CD14-positive monocyte (primary cell): ENCODE data around the gene EGFL8. TPM values are rescaled to one million over a fixed set of nuclear protein-coding genes. Genes with fewer than 3 reads are reported as not detected.

ENCODE experiments used
- DNase-seq, 3 donors: peaks; one replicate each; pipeline ENCODE4 v3.0.0-alpha.2; 2011 to 2022
- H2AFZ ChIP-seq: 2 replicates; pipeline ENCODE4 v1.6.0; 2012; ENCODE audit warnings: mild to moderate bottlenecking, low read depth, low read length, inconsistent platforms; ENCODE audit not compliant: insufficient read depth, poor library complexity, severe bottlenecking
- H3K27ac ChIP-seq, 2 donors: 1 replicate in 1 of 2; 2 replicates in 1 of 2; pipeline ENCODE4 v1.5.1; 2012 to 2013; ENCODE audit warnings: low read length in 2 of 2, control low read depth in 1 of 2, inconsistent platforms in 1 of 2, low read depth in 1 of 2, mild to moderate bottlenecking in 1 of 2
- H3K27me3 ChIP-seq, 2 donors: one replicate each; pipeline versions ENCODE4 v1.6.0 to v1.6.1; 2011 to 2013; ENCODE audit warnings: low read length in 2 of 2; ENCODE audit not compliant: control insufficient read depth in 2 of 2, insufficient read depth in 2 of 2
- H3K36me3 ChIP-seq, 2 donors: replicated peaks in 1 of 2; 1 replicate in 1 of 2; 2 replicates in 1 of 2; pipeline versions ENCODE4 v1.5.1 to v1.6.1; 2012 to 2013; ENCODE audit warnings: low read length in 2 of 2, control low read depth in 1 of 2, inconsistent platforms in 1 of 2, mild to moderate bottlenecking in 1 of 2; ENCODE audit not compliant: insufficient read depth in 2 of 2, control insufficient read depth in 1 of 2
- H3K4me1 ChIP-seq, 2 donors: 1 replicate in 1 of 2; 2 replicates in 1 of 2; pipeline versions ENCODE4 v1.5.1 to v1.6.1; 2012 to 2013; ENCODE audit warnings: low read length in 2 of 2, control low read depth in 1 of 2, inconsistent platforms in 1 of 2, mild to moderate bottlenecking in 1 of 2, moderate library complexity in 1 of 2; ENCODE audit not compliant: insufficient read depth in 2 of 2, control insufficient read depth in 1 of 2
- H3K4me2 ChIP-seq: replicated peaks from 2 replicates; pipeline ENCODE3; 2012; ENCODE audit warnings: low read length, moderate library complexity, mild to moderate bottlenecking; ENCODE audit not compliant: poor library complexity, severe bottlenecking; ENCODE audit errors: extremely low read depth
- H3K4me3 ChIP-seq, 3 experiments: fragments of 200-600 bp in 1 of 3; sonication (generic) in 1 of 3; replicated peaks in 1 of 3; 1 replicate in 2 of 3; 2 replicates in 1 of 3; pipeline ENCODE4 v1.5.1; 2011 to 2013; ENCODE audit warnings: low read length in 3 of 3, mild to moderate bottlenecking in 3 of 3, control low read depth in 2 of 3, low read depth in 2 of 3, inconsistent platforms in 1 of 3, moderate library complexity in 1 of 3
- H3K79me2 ChIP-seq: 2 replicates; pipeline ENCODE4 v1.6.0; 2012; ENCODE audit warnings: mild to moderate bottlenecking, control low read depth, inconsistent platforms, low read length, moderate library complexity; ENCODE audit not compliant: insufficient read depth
- H3K9ac ChIP-seq: 2 replicates; pipeline ENCODE4 v1.6.0; 2017; ENCODE audit warnings: low read length, mild to moderate bottlenecking; ENCODE audit not compliant: insufficient read depth, poor library complexity, severe bottlenecking
- H3K9me3 ChIP-seq, 2 donors: replicated peaks in 1 of 2; 1 replicate in 1 of 2; 2 replicates in 1 of 2; pipeline versions ENCODE4 v1.5.1 to v1.6.1; 2012 to 2013; ENCODE audit warnings: low read length in 2 of 2, control low read depth in 1 of 2; ENCODE audit not compliant: control insufficient read depth in 1 of 2, insufficient read depth in 1 of 2
- H4K20me1 ChIP-seq: 2 replicates; pipeline ENCODE4 v1.6.0; 2012; ENCODE audit warnings: mild to moderate bottlenecking, low read length, control low read depth, moderate library complexity; ENCODE audit not compliant: insufficient read depth
- H3K27ac Mint-ChIP-seq, 7 donors: one replicate each; pipeline ENCODE4 v1.8.0; 2020; ENCODE audit warnings: mild to moderate bottlenecking in 7 of 7, mixed read lengths in 7 of 7, moderate library complexity in 6 of 7, inconsistent platforms in 2 of 7
- H3K27me3 Mint-ChIP-seq, 3 donors: one replicate each; pipeline ENCODE4 v1.8.0; 2021 to 2022; ENCODE audit warnings: low read depth in 3 of 3, mild to moderate bottlenecking in 3 of 3, mixed read lengths in 3 of 3, moderate library complexity in 3 of 3, inconsistent platforms in 1 of 3
- H3K36me3 Mint-ChIP-seq, 2 donors: one replicate each; pipeline ENCODE4 v1.8.0; 2020; ENCODE audit warnings: mixed read lengths in 2 of 2, inconsistent platforms in 1 of 2, mild to moderate bottlenecking in 1 of 2
- H3K4me1 Mint-ChIP-seq: one replicate; pipeline ENCODE4 v1.8.0; 2020; ENCODE audit warnings: mild to moderate bottlenecking, mixed read lengths
- H3K4me3 Mint-ChIP-seq, 2 donors: one replicate each; pipeline ENCODE4 v1.8.0; 2020; ENCODE audit warnings: mild to moderate bottlenecking in 2 of 2, mixed read lengths in 2 of 2, moderate library complexity in 1 of 2
- H3K9me3 Mint-ChIP-seq, 7 donors: one replicate each; pipeline ENCODE4 v1.8.0; 2020 to 2022; ENCODE audit warnings: mixed read lengths in 7 of 7, mild to moderate bottlenecking in 6 of 7, moderate library complexity in 6 of 7, inconsistent platforms in 2 of 7
- WGBS: methylation state at CpG from one replicate; pipeline ENCODE4 v1.1.5; 2013; ENCODE audit warnings: missing lambda C conversion rate; ENCODE audit not compliant: insufficient coverage; 5-methylcytosine and 5-hydroxymethylcytosine counted together
- intact Hi-C, 2 donors: fragments of 100-400 bp; cut with micrococcal nuclease; formaldehyde crosslinking; loops; one replicate each; pipeline versions ENCODE4 v1.15.0 to v1.15.1; 2023
- polyA plus RNA-seq, 3 donors: library from polyadenylated mRNA; depleted of rRNA in 1 of 3; unstranded in 2 of 3; stranded (reverse) in 1 of 3; fragments of 300-500 nt in 2 of 3; fragments of >200 nt in 1 of 3; fragmentation: Illumina TruSeq in 2 of 3; gene quantifications; 1 replicate in 2 of 3; 2 replicates in 1 of 3; pipeline ENCODE4 v1.2.3, GENCODE V29; 2012 to 2021
- small RNA-seq: library from RNA; depleted of rRNA; stranded (forward); fragments of <200 nt; gene quantifications from one replicate; pipeline ENCODE3, GENCODE V24; 2012; ENCODE audit warnings: low read depth; ENCODE audit not compliant: insufficient read length
- TF ChIP-seq, protein P1 (sequence below): fragments of 200-600 bp; IDR thresholded peaks from one replicate; pipeline ENCODE4 v1.8.0; 2022; ENCODE audit warnings: antibody characterized with exemption, mild to moderate bottlenecking

The EGFL8 gene
- polyA plus RNA-seq, 3 donors = 0.22 to 1.8 TPM; not detected in 1

DNA sequence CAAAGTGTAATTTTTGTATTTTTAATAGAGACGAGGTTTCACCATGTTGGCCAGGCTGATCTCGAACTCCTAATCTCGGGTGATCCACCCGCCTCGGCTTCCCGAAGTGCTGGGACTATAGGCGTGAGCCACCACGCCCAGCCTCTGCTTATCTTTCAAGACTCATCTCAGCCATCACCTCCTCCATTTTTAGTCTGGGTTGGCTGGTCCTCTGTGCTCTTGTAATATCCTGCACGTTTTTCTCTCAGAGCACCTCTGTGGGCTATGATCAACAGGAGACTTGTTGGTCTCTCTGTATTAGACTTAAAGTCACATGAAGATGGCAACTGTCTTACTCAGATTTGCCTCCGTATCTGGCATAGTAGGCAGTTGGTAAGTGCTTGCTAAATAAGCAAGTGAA lies 51.9 kb downstream of the EGFL8 start:
- Histone ChIP-seq H4K20me1 (no peaks in the 10 kb centered on the region), H3K9ac (no peak overlapping the region), H3K27ac (no peak overlapping the region), H3K79me2 (no peaks in the 10 kb centered on the region), H2AFZ (no peak overlapping the region), H3K27me3 (no peaks in the 10 kb centered on the region), H3K4me2 (no peak overlapping the region), H3K4me1 (no peaks in the 10 kb centered on the region), H3K36me3 (no peaks in the 10 kb centered on the region), H3K4me3 (no peak overlapping the region), H3K9me3 (no peaks in the 10 kb centered on the region)
- intact Hi-C loops = no loop called here
- TF ChIP-seq, protein P1, sequence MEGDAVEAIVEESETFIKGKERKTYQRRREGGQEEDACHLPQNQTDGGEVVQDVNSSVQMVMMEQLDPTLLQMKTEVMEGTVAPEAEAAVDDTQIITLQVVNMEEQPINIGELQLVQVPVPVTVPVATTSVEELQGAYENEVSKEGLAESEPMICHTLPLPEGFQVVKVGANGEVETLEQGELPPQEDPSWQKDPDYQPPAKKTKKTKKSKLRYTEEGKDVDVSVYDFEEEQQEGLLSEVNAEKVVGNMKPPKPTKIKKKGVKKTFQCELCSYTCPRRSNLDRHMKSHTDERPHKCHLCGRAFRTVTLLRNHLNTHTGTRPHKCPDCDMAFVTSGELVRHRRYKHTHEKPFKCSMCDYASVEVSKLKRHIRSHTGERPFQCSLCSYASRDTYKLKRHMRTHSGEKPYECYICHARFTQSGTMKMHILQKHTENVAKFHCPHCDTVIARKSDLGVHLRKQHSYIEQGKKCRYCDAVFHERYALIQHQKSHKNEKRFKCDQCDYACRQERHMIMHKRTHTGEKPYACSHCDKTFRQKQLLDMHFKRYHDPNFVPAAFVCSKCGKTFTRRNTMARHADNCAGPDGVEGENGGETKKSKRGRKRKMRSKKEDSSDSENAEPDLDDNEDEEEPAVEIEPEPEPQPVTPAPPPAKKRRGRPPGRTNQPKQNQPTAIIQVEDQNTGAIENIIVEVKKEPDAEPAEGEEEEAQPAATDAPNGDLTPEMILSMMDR = no peak
- no peak for DNase-seq
- H3K27me3 Mint-ChIP-seq = peaks cover 0 to 13% (median 2%) of the 10 kb centered on the region in 3 donors
- peaks cover 6% of the 10 kb centered on the region for H3K4me1 Mint-ChIP-seq
- no peaks in the 10 kb centered on the region for H3K9me3 Mint-ChIP-seq
- no peak overlapping the region for H3K27ac Mint-ChIP-seq
- 73% methylated on average over 3 of the region's 10 CpGs for WGBS
- no peak overlapping the region for H3K4me3 Mint-ChIP-seq
- no peaks in the 10 kb centered on the region for H3K36me3 Mint-ChIP-seq

- TF ChIP-seq, protein P1 = no peak
These were observed 52.6 kb downstream of the EGFL8 start for GRCh38 chr6:32216998-32217397.

More at GRCh38 chr6:32216998-32217397, 52.6 kb downstream of the EGFL8 start:
- Histone ChIP-seq H3K4me3 (no peak overlapping the region), H3K4me1 (no peaks in the 10 kb centered on the region), H3K9me3 (no peaks in the 10 kb centered on the region), H3K4me2 (no peak overlapping the region), H3K27me3 (no peaks in the 10 kb centered on the region), H3K9ac (no peak overlapping the region), H3K36me3 (no peaks in the 10 kb centered on the region), H3K27ac (no peak overlapping the region), H2AFZ (no peak overlapping the region), H3K79me2 (no peaks in the 10 kb centered on the region), H4K20me1 (no peaks in the 10 kb centered on the region)
- no peaks in the 10 kb centered on the region for H3K36me3 Mint-ChIP-seq
- H3K27me3 Mint-ChIP-seq = peaks cover 0 to 12% (median 2%) of the 10 kb centered on the region in 3 donors
- no peak for DNase-seq
- peaks cover 6% of the 10 kb centered on the region for H3K4me1 Mint-ChIP-seq
- 96% methylated on average over 10 of the region's 11 CpGs for WGBS
- H3K9me3 Mint-ChIP-seq = no peaks in the 10 kb centered on the region
- H3K4me3 Mint-ChIP-seq = no peak overlapping the region
- peak overlapping the region in 2 of 7 donors; percentile 59 to 68 for H3K27ac Mint-ChIP-seq
- intact Hi-C loops = no loop called here

Small RNA genes lying within 50 kb of the gene (small RNA-seq; reads per million reads assigned to genes)
- gene AL662884.1 (not detected), gene MIR6833 (not detected)

Other genes starting within 250 kb of the EGFL8 start
- 1 to 10 TPM; 5.4 to 7.2 (median 6.5) TPM for gene C2, start 236.9 kb upstream of the EGFL8 start, polyA plus RNA-seq
- gene CFB, start 218.5 kb upstream of the EGFL8 start, polyA plus RNA-seq = 1 to 10 TPM in 1 of 3 donors, under 1 TPM in 1, not detected in 1; 0.37 to 2.2 TPM
- 10 to 100 TPM; 48.8 to 74.4 (median 61.4) TPM for gene NELFE, start 205.6 kb upstream of the EGFL8 start, polyA plus RNA-seq
- gene SKIC2, start 205.4 kb upstream of the EGFL8 start, polyA plus RNA-seq = 10 to 100 TPM; 13.2 to 72.1 (median 13.2) TPM
- 10 to 100 TPM in 2 of 3 donors, 1 to 10 TPM in 1; 5.5 to 49.6 (median 10.4) TPM for gene DXO, start 192.5 kb upstream of the EGFL8 start, polyA plus RNA-seq
- gene C4A, start 182.5 kb upstream of the EGFL8 start, polyA plus RNA-seq = 10 to 100 TPM in 1 of 3 donors, not detected in 2; 12.6 TPM
- gene C4B, start 149.8 kb upstream of the EGFL8 start, polyA plus RNA-seq = 10 to 100 TPM in 1 of 3 donors, under 1 TPM in 1, not detected in 1; 0.18 to 11.6 TPM
- under 1 TPM in 1 of 3 donors, not detected in 2; 0.16 TPM for gene CYP21A2, start 126.2 kb upstream of the EGFL8 start, polyA plus RNA-seq
- gene TNXB, start 55.3 kb upstream of the EGFL8 start, polyA plus RNA-seq = 1 to 10 TPM in 1 of 3 donors, not detected in 2; 1.2 TPM
- 100 to 1,000 TPM in 1 of 3 donors, 10 to 100 TPM in 2; 15.7 to 147 (median 17.8) TPM for gene ATF6B, start 36.3 kb upstream of the EGFL8 start, polyA plus RNA-seq
- gene FKBPL, start 34.3 kb upstream of the EGFL8 start, polyA plus RNA-seq = 1 to 10 TPM; 1.2 to 2.4 (median 1.8) TPM
- not detected for gene PRRT1, start 12.7 kb upstream of the EGFL8 start, polyA plus RNA-seq
- 1 to 10 TPM; 1.4 to 4.0 (median 1.8) TPM for gene PPT2, start 10.5 kb upstream of the EGFL8 start, polyA plus RNA-seq
- gene AGPAT1, start 11.5 kb downstream of the EGFL8 start, polyA plus RNA-seq = 10 to 100 TPM in 2 of 3 donors, 1 to 10 TPM in 1; 9.9 to 34.4 (median 11.3) TPM
- 100 to 1,000 TPM in 1 of 3 donors, 10 to 100 TPM in 2; 62.2 to 108 (median 83.5) TPM for gene RNF5, start 13.8 kb downstream of the EGFL8 start, polyA plus RNA-seq
- 10 to 100 TPM in 1 of 3 donors, under 1 TPM in 1, not detected in 1; 0.60 to 55.0 TPM for gene AGER, start 19.7 kb downstream of the EGFL8 start, polyA plus RNA-seq
- 100 to 1,000 TPM in 1 of 3 donors, 1 to 10 TPM in 2; 1.9 to 201 (median 4.0) TPM for gene PBX2, start 25.6 kb downstream of the EGFL8 start, polyA plus RNA-seq
- 100 to 1,000 TPM in 2 of 3 donors, 10 to 100 TPM in 1; 86.1 to 340 (median 101) TPM for gene GPSM3, start 28.0 kb downstream of the EGFL8 start, polyA plus RNA-seq
- gene NOTCH4, start 59.5 kb downstream of the EGFL8 start, polyA plus RNA-seq = 1 to 10 TPM; 5.2 to 8.1 (median 6.1) TPM
- gene TSBP1, start 207.3 kb downstream of the EGFL8 start, polyA plus RNA-seq = not detected
- not detected for gene BTNL2, start 242.6 kb downstream of the EGFL8 start, polyA plus RNA-seq